Measurements from ENCODE around the gene BSPRY. TPM values are rescaled to one million over a fixed set of nuclear protein-coding genes. Genes with fewer than 3 reads are reported as not detected.

BSPRY gene
- total and polyA plus RNA-seq, 2 experiments from 2014 or later, result 4.8 to 6.6 TPM

DNA sequence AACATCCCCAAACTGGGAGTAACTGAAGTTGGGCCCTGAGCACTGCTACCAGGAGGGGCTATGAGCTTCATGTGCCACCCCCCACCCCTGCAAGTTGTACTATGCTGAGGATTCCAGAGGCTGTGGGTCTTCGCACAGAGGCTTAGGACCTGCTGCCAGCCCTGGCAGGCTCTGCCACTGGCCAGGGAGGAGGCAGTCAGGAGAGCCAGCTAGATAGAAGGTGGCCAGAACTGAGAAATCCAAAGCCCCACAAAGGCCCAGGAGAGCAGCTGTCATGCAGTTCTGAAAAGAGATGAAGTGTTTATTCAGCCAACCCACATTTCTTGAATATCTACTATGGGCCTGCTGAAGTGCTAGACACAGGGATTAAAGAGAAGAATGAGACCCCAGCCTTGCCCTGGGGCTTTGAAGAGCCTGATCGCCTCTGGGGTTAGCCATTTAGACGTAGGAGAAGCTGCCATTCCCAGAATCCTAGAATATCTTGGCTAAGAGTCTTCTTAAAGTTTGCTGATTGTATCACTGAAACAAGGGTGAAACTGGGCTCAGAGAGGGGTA, 50.4 kb downstream of the BSPRY start (continued):
- TF ChIP-seq, protein P1, sequence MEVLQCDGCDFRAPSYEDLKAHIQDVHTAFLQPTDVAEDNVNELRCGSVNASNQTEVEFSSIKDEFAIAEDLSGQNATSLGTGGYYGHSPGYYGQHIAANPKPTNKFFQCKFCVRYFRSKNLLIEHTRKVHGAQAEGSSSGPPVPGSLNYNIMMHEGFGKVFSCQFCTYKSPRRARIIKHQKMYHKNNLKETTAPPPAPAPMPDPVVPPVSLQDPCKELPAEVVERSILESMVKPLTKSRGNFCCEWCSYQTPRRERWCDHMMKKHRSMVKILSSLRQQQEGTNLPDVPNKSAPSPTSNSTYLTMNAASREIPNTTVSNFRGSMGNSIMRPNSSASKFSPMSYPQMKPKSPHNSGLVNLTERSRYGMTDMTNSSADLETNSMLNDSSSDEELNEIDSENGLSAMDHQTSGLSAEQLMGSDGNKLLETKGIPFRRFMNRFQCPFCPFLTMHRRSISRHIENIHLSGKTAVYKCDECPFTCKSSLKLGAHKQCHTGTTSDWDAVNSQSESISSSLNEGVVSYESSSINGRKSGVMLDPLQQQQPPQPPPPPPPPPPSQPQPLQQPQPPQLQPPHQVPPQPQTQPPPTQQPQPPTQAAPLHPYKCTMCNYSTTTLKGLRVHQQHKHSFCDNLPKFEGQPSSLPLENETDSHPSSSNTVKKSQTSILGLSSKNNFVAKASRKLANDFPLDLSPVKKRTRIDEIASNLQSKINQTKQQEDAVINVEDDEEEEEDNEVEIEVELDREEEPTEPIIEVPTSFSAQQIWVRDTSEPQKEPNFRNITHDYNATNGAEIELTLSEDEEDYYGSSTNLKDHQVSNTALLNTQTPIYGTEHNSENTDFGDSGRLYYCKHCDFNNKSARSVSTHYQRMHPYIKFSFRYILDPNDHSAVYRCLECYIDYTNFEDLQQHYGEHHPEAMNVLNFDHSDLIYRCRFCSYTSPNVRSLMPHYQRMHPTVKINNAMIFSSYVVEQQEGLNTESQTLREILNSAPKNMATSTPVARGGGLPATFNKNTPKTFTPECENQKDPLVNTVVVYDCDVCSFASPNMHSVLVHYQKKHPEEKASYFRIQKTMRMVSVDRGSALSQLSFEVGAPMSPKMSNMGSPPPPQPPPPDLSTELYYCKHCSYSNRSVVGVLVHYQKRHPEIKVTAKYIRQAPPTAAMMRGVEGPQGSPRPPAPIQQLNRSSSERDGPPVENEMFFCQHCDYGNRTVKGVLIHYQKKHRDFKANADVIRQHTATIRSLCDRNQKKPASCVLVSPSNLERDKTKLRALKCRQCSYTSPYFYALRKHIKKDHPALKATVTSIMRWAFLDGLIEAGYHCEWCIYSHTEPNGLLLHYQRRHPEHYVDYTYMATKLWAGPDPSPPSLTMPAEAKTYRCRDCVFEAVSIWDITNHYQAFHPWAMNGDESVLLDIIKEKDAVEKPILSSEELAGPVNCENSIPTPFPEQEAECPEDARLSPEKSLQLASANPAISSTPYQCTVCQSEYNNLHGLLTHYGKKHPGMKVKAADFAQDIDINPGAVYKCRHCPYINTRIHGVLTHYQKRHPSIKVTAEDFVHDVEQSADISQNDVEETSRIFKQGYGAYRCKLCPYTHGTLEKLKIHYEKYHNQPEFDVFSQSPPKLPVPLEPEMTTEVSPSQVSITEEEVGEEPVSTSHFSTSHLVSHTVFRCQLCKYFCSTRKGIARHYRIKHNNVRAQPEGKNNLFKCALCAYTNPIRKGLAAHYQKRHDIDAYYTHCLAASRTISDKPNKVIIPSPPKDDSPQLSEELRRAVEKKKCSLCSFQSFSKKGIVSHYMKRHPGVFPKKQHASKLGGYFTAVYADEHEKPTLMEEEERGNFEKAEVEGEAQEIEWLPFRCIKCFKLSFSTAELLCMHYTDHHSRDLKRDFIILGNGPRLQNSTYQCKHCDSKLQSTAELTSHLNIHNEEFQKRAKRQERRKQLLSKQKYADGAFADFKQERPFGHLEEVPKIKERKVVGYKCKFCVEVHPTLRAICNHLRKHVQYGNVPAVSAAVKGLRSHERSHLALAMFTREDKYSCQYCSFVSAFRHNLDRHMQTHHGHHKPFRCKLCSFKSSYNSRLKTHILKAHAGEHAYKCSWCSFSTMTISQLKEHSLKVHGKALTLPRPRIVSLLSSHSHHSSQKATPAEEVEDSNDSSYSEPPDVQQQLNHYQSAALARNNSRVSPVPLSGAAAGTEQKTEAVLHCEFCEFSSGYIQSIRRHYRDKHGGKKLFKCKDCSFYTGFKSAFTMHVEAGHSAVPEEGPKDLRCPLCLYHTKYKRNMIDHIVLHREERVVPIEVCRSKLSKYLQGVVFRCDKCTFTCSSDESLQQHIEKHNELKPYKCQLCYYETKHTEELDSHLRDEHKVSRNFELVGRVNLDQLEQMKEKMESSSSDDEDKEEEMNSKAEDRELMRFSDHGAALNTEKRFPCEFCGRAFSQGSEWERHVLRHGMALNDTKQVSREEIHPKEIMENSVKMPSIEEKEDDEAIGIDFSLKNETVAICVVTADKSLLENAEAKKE (CRISPR knock-in tag; IDR thresholded peaks at IDR 0.05), result no peak
- TF ChIP-seq STAT1 (IDR thresholded peaks at IDR 0.05; ENCODE audit: unreplicated experiment), result no peak
- TF ChIP-seq NANOG (IDR thresholded peaks at IDR 0.05; ENCODE audit: borderline replicate concordance), result no peak
- TF ChIP-seq, protein P2, sequence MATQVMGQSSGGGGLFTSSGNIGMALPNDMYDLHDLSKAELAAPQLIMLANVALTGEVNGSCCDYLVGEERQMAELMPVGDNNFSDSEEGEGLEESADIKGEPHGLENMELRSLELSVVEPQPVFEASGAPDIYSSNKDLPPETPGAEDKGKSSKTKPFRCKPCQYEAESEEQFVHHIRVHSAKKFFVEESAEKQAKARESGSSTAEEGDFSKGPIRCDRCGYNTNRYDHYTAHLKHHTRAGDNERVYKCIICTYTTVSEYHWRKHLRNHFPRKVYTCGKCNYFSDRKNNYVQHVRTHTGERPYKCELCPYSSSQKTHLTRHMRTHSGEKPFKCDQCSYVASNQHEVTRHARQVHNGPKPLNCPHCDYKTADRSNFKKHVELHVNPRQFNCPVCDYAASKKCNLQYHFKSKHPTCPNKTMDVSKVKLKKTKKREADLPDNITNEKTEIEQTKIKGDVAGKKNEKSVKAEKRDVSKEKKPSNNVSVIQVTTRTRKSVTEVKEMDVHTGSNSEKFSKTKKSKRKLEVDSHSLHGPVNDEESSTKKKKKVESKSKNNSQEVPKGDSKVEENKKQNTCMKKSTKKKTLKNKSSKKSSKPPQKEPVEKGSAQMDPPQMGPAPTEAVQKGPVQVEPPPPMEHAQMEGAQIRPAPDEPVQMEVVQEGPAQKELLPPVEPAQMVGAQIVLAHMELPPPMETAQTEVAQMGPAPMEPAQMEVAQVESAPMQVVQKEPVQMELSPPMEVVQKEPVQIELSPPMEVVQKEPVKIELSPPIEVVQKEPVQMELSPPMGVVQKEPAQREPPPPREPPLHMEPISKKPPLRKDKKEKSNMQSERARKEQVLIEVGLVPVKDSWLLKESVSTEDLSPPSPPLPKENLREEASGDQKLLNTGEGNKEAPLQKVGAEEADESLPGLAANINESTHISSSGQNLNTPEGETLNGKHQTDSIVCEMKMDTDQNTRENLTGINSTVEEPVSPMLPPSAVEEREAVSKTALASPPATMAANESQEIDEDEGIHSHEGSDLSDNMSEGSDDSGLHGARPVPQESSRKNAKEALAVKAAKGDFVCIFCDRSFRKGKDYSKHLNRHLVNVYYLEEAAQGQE (IDR thresholded peaks at IDR 0.05; ENCODE audit: unreplicated experiment), result no peak
- TF ChIP-seq, protein P3, sequence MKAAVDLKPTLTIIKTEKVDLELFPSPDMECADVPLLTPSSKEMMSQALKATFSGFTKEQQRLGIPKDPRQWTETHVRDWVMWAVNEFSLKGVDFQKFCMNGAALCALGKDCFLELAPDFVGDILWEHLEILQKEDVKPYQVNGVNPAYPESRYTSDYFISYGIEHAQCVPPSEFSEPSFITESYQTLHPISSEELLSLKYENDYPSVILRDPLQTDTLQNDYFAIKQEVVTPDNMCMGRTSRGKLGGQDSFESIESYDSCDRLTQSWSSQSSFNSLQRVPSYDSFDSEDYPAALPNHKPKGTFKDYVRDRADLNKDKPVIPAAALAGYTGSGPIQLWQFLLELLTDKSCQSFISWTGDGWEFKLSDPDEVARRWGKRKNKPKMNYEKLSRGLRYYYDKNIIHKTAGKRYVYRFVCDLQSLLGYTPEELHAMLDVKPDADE (IDR thresholded peaks at IDR 0.05), result no peak
